ENCODE measurements around the gene TMEM232. TPM values are rescaled to one million over a fixed set of nuclear protein-coding genes. Genes with fewer than 3 reads are reported as not detected.
A peak's percentile ranks its signal among the peaks of the same experiment; 100 is the strongest.

The TMEM232 gene
- total and polyA plus RNA-seq, 9 of the 15 experiments (the other 6 are each of a cell fraction or from before 2014, with no cell fraction given): 0.09 to 2.2 (median 0.41) TPM

GRCh38 chr5:110768138-110768860 lies 41.8 kb upstream of the TMEM232 start:
- no peak overlapping the region for H3K9ac ChIP-seq (ENCODE audit: insufficient read depth in 1 of 2, low read depth in 2 of 2, low read length in 2 of 2)
- POLR2A ChIA-PET: no interaction called here
- no TSS peak for BruUV-seq (replicated peaks)

More at GRCh38 chr5:110768138-110768860, 41.8 kb upstream of the TMEM232 start:
- intact Hi-C loops (cut with micrococcal nuclease) (no loop called here), in situ Hi-C loops (cut with MboI) (loop anchor here (25.0 kb wide), 2 partner anchors 494 to 744 kb away; partner anchors contain the start of gene STARD4)
- H2AFZ ChIP-seq (ENCODE audit: low read depth, low read length): no peak overlapping the region
- no peak for FAIRE-seq
- CTCF ChIA-PET (ENCODE audit: low intra/inter-chr PET ratio): no interaction called here
- H3K9me1 ChIP-seq (ENCODE audit: control insufficient read depth, insufficient read depth, low read length): no peaks in the 10 kb centered on the region
- no peaks in the 10 kb centered on the region for H3K27me3 ChIP-seq (ENCODE audit: control insufficient read depth in 2 of 2, insufficient read depth in 2 of 2, low read length in 2 of 2)
- H3K9me3 ChIP-seq (replicated peaks; ENCODE audit: control insufficient read depth, insufficient read depth, low read depth, low read length): no peaks in the 10 kb centered on the region
- no peak; the same call in 2 of the 3 replicates for ATAC-seq
- no peak for DNase-seq (ENCODE audit: extremely low read depth in 1 of 4, low spot score in 3 of 4)
- no peaks in the 10 kb centered on the region for H3K4me1 ChIP-seq (replicated peaks in 1 of 2; ENCODE audit: control insufficient read depth in 2 of 2, insufficient read depth in 2 of 2, low read length in 2 of 2)
- no peak overlapping the region for H3K4me3 ChIP-seq
- no peaks in the 10 kb centered on the region for H3K79me2 ChIP-seq (ENCODE audit: control insufficient read depth, insufficient read depth, low read length)
- TF ChIP-seq ZMIZ1 (IDR thresholded peaks at IDR 0.05; ENCODE audit: low read depth in 2 of 2, low read length in 2 of 2) (no peak), MCM7 (IDR thresholded peaks at IDR 0.05) (0 out of 4 replicates have a peak, but pooled peaks of 1 of the 2 experiments have one; percentile 79)
- no peak overlapping the region for H3K27ac ChIP-seq (ENCODE audit: extremely low read depth, low read depth, low read length)
- H4K20me1 ChIP-seq (replicated peaks; ENCODE audit: control insufficient read depth, insufficient read depth, low read length): no peaks in the 10 kb centered on the region
- 1% methylated on average over 4 of the region's 4 CpGs for WGBS (ENCODE audit: insufficient coverage, low coverage, missing lambda C conversion rate)
- no peak overlapping the region for H3K4me2 ChIP-seq (ENCODE audit: insufficient read depth, low read length)
- H3K36me3 ChIP-seq (ENCODE audit: control insufficient read depth, insufficient read depth, low read length): no peaks in the 10 kb centered on the region
